RWPE1 (cell line): ENCODE measurements around the gene OTUB1.

Source experiments
- CTCF ChIA-PET: fragments of 350-600 bp; sonication (Branson Sonifier 250); formaldehyde crosslinking; extraction: SDS; loops from one replicate; lab custom pipeline; 2021; lab: Yijun Ruan, JAX
- POLR2A ChIA-PET: fragments of 400-600 bp; formaldehyde crosslinking; extraction: SDS; loops from one replicate; lab custom pipeline; 2020; ENCODE audit warnings: antibody characterized with exemption; ENCODE audit not compliant: low non-redundant PET; lab: Yijun Ruan, JAX
- DNase-seq: peaks from one replicate; pipeline ENCODE4 v3.0.0; 2012; ENCODE audit warnings: low spot score
- H3K27ac ChIP-seq: fragments of 450-650 bp; 2 replicates; pipeline ENCODE4 v1.5.1; 2017
- TF ChIP-seq, protein P1 (sequence below): fragments of 450-650 bp; conservative IDR thresholded peaks from 2 replicates; pipeline ENCODE4 v1.5.1; 2017; ENCODE audit warnings: low read depth, mild to moderate bottlenecking

The OTUB1 gene

DNA sequence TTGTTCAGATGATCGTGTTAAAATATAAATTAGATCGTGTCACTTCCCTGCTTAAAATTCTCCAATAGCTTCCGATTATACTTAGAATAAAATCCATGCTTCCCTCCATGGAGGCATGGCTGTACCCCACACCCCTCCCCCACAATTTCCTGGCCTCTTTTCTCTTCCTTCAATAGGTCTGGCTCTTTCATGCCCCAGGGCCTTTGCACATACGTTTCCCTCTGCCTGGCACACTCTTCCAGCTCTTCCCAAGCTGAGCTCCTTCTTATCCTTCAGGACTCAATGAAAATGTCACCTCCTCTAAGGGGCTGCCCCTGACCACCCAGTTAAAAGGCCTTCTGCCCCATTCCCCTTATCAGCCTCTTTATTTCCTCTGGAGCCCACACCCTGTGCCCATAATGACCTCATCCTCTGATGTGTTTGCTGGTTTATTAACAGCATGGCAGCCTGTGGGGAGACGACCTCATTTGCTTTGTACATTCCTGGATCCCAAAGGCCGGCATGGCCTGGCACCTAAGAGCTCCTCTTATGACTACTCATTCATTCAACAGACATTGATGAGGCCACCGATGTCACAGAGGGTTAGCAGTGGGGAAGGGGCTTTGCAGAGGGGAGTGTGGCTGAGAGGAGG is 40.5 kb downstream of the OTUB1 start:
- DNase-seq: no peak
- no peak overlapping the region for H3K27ac ChIP-seq
- POLR2A ChIA-PET: no interaction called here
- CTCF ChIA-PET: interaction anchor here (0.6 to 1.6 kb wide), 4 partner anchors 14 to 110 kb away, joined by 3 to 4 read pairs (median 3); no protein-coding TSS in a partner anchor
- TF ChIP-seq, protein P1, sequence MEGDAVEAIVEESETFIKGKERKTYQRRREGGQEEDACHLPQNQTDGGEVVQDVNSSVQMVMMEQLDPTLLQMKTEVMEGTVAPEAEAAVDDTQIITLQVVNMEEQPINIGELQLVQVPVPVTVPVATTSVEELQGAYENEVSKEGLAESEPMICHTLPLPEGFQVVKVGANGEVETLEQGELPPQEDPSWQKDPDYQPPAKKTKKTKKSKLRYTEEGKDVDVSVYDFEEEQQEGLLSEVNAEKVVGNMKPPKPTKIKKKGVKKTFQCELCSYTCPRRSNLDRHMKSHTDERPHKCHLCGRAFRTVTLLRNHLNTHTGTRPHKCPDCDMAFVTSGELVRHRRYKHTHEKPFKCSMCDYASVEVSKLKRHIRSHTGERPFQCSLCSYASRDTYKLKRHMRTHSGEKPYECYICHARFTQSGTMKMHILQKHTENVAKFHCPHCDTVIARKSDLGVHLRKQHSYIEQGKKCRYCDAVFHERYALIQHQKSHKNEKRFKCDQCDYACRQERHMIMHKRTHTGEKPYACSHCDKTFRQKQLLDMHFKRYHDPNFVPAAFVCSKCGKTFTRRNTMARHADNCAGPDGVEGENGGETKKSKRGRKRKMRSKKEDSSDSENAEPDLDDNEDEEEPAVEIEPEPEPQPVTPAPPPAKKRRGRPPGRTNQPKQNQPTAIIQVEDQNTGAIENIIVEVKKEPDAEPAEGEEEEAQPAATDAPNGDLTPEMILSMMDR: no peak

DNA sequence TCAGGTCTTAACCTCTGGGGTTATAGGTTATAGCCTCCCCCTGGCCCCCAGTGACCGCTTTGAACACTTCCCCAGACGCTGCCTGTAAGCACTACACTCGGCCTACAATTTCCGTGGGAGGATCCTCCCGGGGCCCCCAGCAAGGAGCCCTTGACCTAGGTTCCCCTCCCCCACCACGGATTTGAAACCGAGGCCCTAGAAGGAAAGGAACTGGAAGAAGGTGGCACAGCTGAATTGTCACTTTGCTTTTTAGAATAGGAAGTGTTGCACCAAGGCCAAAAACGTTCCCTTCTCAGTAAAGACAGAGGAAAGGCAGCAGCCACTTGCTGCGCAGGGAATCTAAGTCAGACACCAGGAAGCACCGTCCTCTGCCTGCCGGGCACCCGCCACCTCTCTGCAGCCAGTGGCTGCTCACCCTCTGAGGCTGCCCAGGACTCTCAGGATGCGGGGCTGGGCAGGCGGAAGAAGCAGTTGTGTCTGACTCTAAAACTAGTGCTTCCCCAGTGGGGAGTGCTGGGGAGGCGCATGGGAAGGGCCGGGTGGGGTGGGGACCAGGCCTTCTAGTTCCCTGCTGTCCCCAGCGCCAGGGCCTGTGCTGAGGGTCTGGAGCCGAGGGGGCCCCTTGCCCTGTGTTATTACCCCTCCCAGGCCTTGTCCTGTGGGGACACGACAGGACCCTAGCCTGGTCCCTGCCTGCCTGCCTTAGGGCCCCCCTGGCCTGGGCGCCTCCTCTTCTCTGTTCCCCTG is 41.6 kb downstream of the OTUB1 start:
- no peak overlapping the region for H3K27ac ChIP-seq
- TF ChIP-seq, protein P1: no peak
- CTCF ChIA-PET: no interaction called here
- DNase-seq: no peak
- POLR2A ChIA-PET: no interaction called here

DNA sequence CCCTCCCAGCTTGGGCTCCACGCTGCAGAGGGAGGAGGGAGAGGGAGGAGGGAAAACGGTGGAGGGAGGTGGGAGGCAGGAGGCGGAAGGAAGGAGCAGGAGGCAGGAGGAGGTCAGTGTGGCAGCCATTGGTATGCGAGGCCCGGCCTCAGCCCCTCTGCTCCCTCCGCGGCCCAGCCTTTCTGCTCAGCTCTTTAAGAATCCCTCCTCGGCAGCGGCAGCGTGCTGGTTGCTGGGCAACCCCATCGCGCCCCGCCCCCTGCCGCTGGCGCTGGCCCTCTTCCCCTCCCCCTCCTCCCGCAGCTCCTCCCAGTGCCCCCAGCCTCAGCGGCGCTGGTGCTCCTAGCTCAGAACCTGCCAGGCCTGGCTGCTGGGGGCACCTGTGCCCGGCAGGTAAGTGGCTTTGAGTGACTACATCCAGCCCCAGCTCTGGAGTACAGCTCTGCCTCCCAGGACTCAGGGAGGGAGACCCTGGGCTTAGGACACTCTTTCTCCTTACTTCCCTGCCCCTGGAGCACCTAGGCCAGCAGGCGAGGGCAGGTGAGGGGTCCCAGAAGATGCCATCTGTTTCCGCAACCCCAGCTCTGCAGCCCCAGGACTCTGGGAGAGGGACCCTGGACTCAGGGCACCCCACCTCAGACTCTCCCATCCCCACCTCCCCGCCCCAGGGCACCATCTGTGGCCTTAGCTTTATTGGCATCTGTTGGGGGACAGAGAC is 42.3 kb downstream of the OTUB1 start:
- no peak for DNase-seq
- H3K27ac ChIP-seq: no peak overlapping the region
- CTCF ChIA-PET: interaction anchor here (0.5 kb wide), 1 partner anchor 601 kb away, joined by 3 read pairs; no protein-coding TSS in a partner anchor

DNA sequence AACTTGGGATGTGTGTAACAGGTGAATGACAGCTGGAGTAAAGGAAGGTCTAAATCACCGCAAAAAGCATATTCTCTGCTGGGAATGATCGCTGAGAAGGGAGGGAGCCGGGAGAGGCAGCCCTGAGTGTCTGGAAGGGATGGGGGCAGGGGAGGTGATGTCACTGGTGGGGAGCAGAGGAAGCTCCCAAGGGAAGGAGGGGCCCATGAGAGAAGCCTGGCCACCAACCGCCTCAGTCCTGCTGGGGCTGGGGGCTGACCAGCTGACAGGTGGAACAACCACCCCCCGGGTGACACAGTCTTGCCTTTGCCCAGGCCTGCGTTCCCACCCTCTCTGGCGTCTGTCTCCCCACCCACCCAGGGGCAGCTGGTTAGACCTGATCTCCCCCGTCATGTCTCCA is 43.5 kb downstream of the OTUB1 start:
- TF ChIP-seq, protein P1: no peak
- no peak overlapping the region for H3K27ac ChIP-seq
- DNase-seq: no peak
- ChIA-PET POLR2A (no interaction called here), CTCF (no interaction called here)

More for the DNA sequence above, 42.3 kb downstream of the OTUB1 start:
- POLR2A ChIA-PET: no interaction called here
- TF ChIP-seq, protein P1: no peak

DNA sequence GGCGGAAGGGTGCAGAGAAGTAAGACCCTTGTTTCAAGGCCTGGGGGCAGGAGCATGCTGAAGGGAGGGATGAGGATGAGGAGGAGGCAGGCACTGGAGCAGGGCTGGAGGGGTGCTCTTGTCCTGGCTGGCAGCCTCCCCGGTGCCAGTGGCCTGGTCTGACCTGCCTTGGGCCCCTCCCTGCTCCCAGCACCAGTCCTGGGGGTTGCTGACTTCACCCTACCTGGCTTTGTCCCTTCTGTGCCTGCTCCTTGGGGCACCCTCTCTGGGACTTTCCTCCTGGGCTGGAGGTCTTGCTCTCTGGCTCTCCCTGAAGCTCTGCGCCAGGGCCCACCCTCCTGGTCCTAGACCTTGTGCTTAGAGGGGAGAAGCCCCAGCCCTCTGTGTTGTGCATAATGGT is 44.8 kb downstream of the OTUB1 start:
- H3K27ac ChIP-seq: no peak overlapping the region
- TF ChIP-seq, protein P1: no peak
- no peak for DNase-seq
- POLR2A ChIA-PET: no interaction called here
- CTCF ChIA-PET: interaction anchor here (0.5 to 0.7 kb wide), 2 partner anchors 9 to 177 kb away, joined by 3 read pairs; no protein-coding TSS in a partner anchor

DNA sequence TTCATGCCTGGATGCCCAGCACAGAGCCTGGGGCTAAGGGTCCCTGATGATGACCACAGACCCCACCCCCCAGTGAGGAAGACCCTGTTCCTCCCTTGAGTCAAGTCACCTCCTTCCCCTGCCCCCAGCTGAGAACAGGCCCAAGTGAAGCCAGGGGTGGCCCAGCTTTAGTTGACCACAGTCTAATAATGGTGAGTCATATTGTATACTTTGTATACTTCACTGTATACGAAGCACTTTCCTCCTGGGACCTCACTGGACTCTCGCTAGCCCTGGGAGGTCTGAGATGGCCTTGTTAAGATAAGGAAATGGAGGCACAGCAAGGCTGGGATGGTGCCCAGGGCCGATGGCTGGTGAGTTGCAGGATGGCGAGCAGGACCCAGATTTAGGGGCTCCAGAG is 45.8 kb downstream of the OTUB1 start:
- POLR2A ChIA-PET: no interaction called here
- DNase-seq: no peak
- TF ChIP-seq, protein P1: no peak
- CTCF ChIA-PET: no interaction called here
- no peak overlapping the region for H3K27ac ChIP-seq
